H9 (cell line): Measurements from ENCODE around the gene DDX28. TPM values are rescaled to one million over a fixed set of nuclear protein-coding genes. Genes with fewer than 3 reads are reported as not detected.
"Not testable (repeated sequence)": the region's sequence is repeated elsewhere in the genome, so short reads cannot be mapped to it uniquely, and the experiment has no call there.

ENCODE experiments used
- DNase-seq: peaks from one replicate; pipeline ENCODE4 v3.0.0-alpha.2; 2017
- H2AFZ ChIP-seq: one replicate; pipeline ENCODE4 v1.6.1; 2013; ENCODE audit warnings: mild to moderate bottlenecking, low read length, control low read depth, moderate library complexity
- H2AK5ac ChIP-seq: 2 replicates; pipeline ENCODE4 v1.6.1; 2013; ENCODE audit warnings: low read length, control low read depth, mixed read lengths; ENCODE audit not compliant: insufficient read length
- H2BK120ac ChIP-seq: one replicate; pipeline ENCODE4 v1.6.1; 2013; ENCODE audit warnings: low read depth, mild to moderate bottlenecking, low read length, control low read depth, inconsistent platforms; ENCODE audit not compliant: poor library complexity, severe bottlenecking
- H2BK12ac ChIP-seq: 2 replicates; pipeline ENCODE4 v1.6.1; 2013; ENCODE audit warnings: low read length, control low read depth, mixed read lengths, low read depth; ENCODE audit not compliant: insufficient read length
- H2BK15ac ChIP-seq: 2 replicates; pipeline ENCODE4 v1.6.1; 2013; ENCODE audit warnings: low read depth, low read length, control low read depth
- H2BK20ac ChIP-seq: one replicate; pipeline ENCODE4 v1.6.1; 2013; ENCODE audit warnings: low read depth, mild to moderate bottlenecking, low read length, control low read depth, inconsistent platforms; ENCODE audit not compliant: poor library complexity, severe bottlenecking
- H2BK5ac ChIP-seq: 2 replicates; pipeline ENCODE4 v1.6.1; 2013; ENCODE audit warnings: low read length, control low read depth, mixed read lengths; ENCODE audit not compliant: insufficient read length
- H3K14ac ChIP-seq: 2 replicates; pipeline ENCODE4 v1.6.1; 2013; ENCODE audit warnings: low read length, control low read depth; ENCODE audit not compliant: insufficient read depth
- H3K18ac ChIP-seq: 2 replicates; pipeline ENCODE4 v1.6.1; 2013; ENCODE audit warnings: low read depth, mild to moderate bottlenecking, mixed read lengths, low read length, control low read depth; ENCODE audit not compliant: insufficient read length
- H3K23ac ChIP-seq: 2 replicates; pipeline ENCODE4 v1.6.1; 2013; ENCODE audit warnings: low read length, control low read depth, mixed read lengths, low read depth; ENCODE audit not compliant: insufficient read length
- H3K23me2 ChIP-seq: 2 replicates; pipeline ENCODE4 v1.6.1; 2013; ENCODE audit warnings: low read depth, mild to moderate bottlenecking, mixed read lengths, low read length, control low read depth; ENCODE audit not compliant: insufficient read length, poor library complexity, severe bottlenecking
- H3K27ac ChIP-seq: 2 replicates; pipeline ENCODE4 v1.5.1; 2013; ENCODE audit warnings: low read length, control low read depth, mixed read lengths, low read depth; ENCODE audit not compliant: insufficient read length
- H3K27me3 ChIP-seq: 2 replicates; pipeline ENCODE4 v1.6.1; 2013; ENCODE audit warnings: low read length, control low read depth, inconsistent platforms; ENCODE audit not compliant: insufficient read depth
- H3K4ac ChIP-seq: 2 replicates; pipeline ENCODE4 v1.6.1; 2013; ENCODE audit warnings: low read depth, mild to moderate bottlenecking, control low read depth, inconsistent platforms, low read length, moderate library complexity
- H3K4me1 ChIP-seq: 2 replicates; pipeline ENCODE4 v1.6.1; 2013; ENCODE audit warnings: low read length, control low read depth, inconsistent platforms; ENCODE audit not compliant: insufficient read depth
- H3K4me2 ChIP-seq: 2 replicates; pipeline ENCODE4 v1.6.1; 2013; ENCODE audit warnings: low read length, control low read depth, mixed read lengths; ENCODE audit not compliant: insufficient read length, insufficient read depth
- H3K56ac ChIP-seq: 2 replicates; pipeline ENCODE4 v1.6.1; 2013; ENCODE audit warnings: low read depth, mild to moderate bottlenecking, mixed read lengths, low read length, control low read depth; ENCODE audit not compliant: insufficient read length
- H3K79me1 ChIP-seq: 2 replicates; pipeline ENCODE4 v1.6.1; 2013; ENCODE audit warnings: low read depth, mild to moderate bottlenecking, moderate library complexity, low read length, control low read depth, inconsistent platforms; ENCODE audit not compliant: insufficient read depth, poor library complexity, severe bottlenecking
- H3K79me2 ChIP-seq: 2 replicates; pipeline ENCODE4 v1.6.1; 2013; ENCODE audit warnings: low read length, control low read depth, inconsistent platforms; ENCODE audit not compliant: insufficient read depth
- H3K9ac ChIP-seq: 2 replicates; pipeline ENCODE4 v1.6.1; 2013; ENCODE audit warnings: low read length, control low read depth, mixed read lengths; ENCODE audit not compliant: insufficient read length; ENCODE audit errors: extremely low read depth
- H3K9me3 ChIP-seq: one replicate; pipeline ENCODE4 v1.6.1; 2013; ENCODE audit warnings: low read depth, low read length, inconsistent platforms; ENCODE audit not compliant: control insufficient read depth
- H3T11ph ChIP-seq: one replicate; pipeline ENCODE4 v1.6.1; 2013; ENCODE audit warnings: mild to moderate bottlenecking, low read length, control low read depth, inconsistent platforms
- H4K20me1 ChIP-seq: one replicate; pipeline ENCODE4 v1.6.1; 2013; ENCODE audit not compliant: control insufficient read depth, insufficient read length, insufficient read depth
- H4K5ac ChIP-seq: 2 replicates; pipeline ENCODE4 v1.6.1; 2013; ENCODE audit warnings: low read depth, mild to moderate bottlenecking, mixed read lengths, low read length, control low read depth; ENCODE audit not compliant: insufficient read length
- H4K8ac ChIP-seq: replicated peaks from 2 replicates; pipeline ENCODE4 v1.6.1; 2013; ENCODE audit warnings: low read length, control low read depth, mixed read lengths, low read depth; ENCODE audit not compliant: insufficient read length
- H4K91ac ChIP-seq: 2 replicates; pipeline ENCODE4 v1.6.1; 2013; ENCODE audit warnings: low read depth, mild to moderate bottlenecking, moderate library complexity, mixed read lengths, low read length, control low read depth; ENCODE audit not compliant: insufficient read length
- H3K27ac Mint-ChIP-seq, 3 experiments: 2 replicates in 2 of 3; 3 replicates in 1 of 3; pipeline ENCODE4 v1.8.0; 2020 to 2021; ENCODE audit warnings: mixed read lengths in 3 of 3, mild to moderate bottlenecking in 1 of 3, moderate library complexity in 1 of 3
- H3K27me3 Mint-ChIP-seq: 2 replicates; pipeline ENCODE4 v1.8.0; 2021; ENCODE audit warnings: low read depth, mild to moderate bottlenecking, moderate library complexity, mixed read lengths
- H3K36me3 Mint-ChIP-seq, 3 experiments: 2 replicates in 2 of 3; 3 replicates in 1 of 3; pipeline ENCODE4 v1.8.0; 2020 to 2021; ENCODE audit warnings: low read depth in 3 of 3, mixed read lengths in 3 of 3; ENCODE audit not compliant: insufficient read depth in 1 of 3
- H3K4me1 Mint-ChIP-seq, 2 experiments: 2 replicates each; pipeline ENCODE4 v1.8.0; 2020; ENCODE audit warnings: mixed read lengths in 2 of 2
- H3K4me3 Mint-ChIP-seq, 2 experiments: 2 replicates in 1 of 2; 3 replicates in 1 of 2; pipeline ENCODE4 v1.8.0; 2020 to 2021; ENCODE audit warnings: mild to moderate bottlenecking in 2 of 2, mixed read lengths in 2 of 2, moderate library complexity in 1 of 2
- H3K9me3 Mint-ChIP-seq, 2 experiments: 2 replicates in 1 of 2; 3 replicates in 1 of 2; pipeline ENCODE4 v1.8.0; 2020; ENCODE audit warnings: mild to moderate bottlenecking in 2 of 2, mixed read lengths in 2 of 2, moderate library complexity in 1 of 2
- CTCF ChIP-seq: fragments of 200-600 bp; sonication (generic); conservative IDR thresholded peaks from 3 replicates; pipeline ENCODE4 v1.8.0; 2021; ENCODE audit warnings: antibody characterized with exemption, mild to moderate bottlenecking
- WGBS: extraction: QIAGEN DNeasy Blood & Tissue Kit; methylation state at CpG from one replicate; pipeline ENCODE4 v1.1.7; 2013; ENCODE audit warnings: missing lambda C conversion rate, low lambda C conversion rate, mixed read lengths; ENCODE audit not compliant: insufficient read length; ENCODE audit errors: extremely low coverage; 5-methylcytosine and 5-hydroxymethylcytosine counted together
- total RNA-seq: library from RNA; stranded (reverse); gene quantifications from 2 replicates; pipeline ENCODE4 v1.2.1, GENCODE V29; 2021

DDX28 gene
- total RNA-seq, 1 experiment from 2014 or later: 22.9 TPM

GRCh38 chr16:68031951-68032350, 8.9 kb upstream of the DDX28 start:
- no peaks in the 10 kb centered on the region for H3K9me3 ChIP-seq
- no peaks in the 10 kb centered on the region for H3K23me2 ChIP-seq
- H2BK120ac ChIP-seq: no peak overlapping the region
- Mint-ChIP-seq H3K9me3 (no peaks in the 10 kb centered on the region), H3K27me3 (no peaks in the 10 kb centered on the region), H3K27ac (no peak overlapping the region; a peak in 1 of 7 replicates), H3K4me3 (no peak overlapping the region), H3K36me3 (peaks cover 0 to 20% (median 12%) of the 10 kb centered on the region in 3 experiments; a peak in 6 of 7 replicates), H3K4me1 (no peaks in the 10 kb centered on the region)
- H4K8ac ChIP-seq: no peak overlapping the region
- no peak overlapping the region for H3K4ac ChIP-seq
- H3K27ac ChIP-seq: no peak overlapping the region
- no peaks in the 10 kb centered on the region for H3K27me3 ChIP-seq
- H3K23ac ChIP-seq: no peak overlapping the region
- no peak overlapping the region for H3T11ph ChIP-seq
- no peak overlapping the region for H3K18ac ChIP-seq
- no peak overlapping the region for H3K9ac ChIP-seq
- no peaks in the 10 kb centered on the region for H3K79me1 ChIP-seq
- no CpG with 5 or more reads among the region's 2 CpGs for WGBS
- no peak overlapping the region for H4K5ac ChIP-seq
- no peak overlapping the region for H2BK12ac ChIP-seq
- H3K79me2 ChIP-seq: no peaks in the 10 kb centered on the region
- no peak overlapping the region for H3K4me2 ChIP-seq
- TF ChIP-seq CTCF: no peak
- H2BK20ac ChIP-seq: no peak overlapping the region
- no peak overlapping the region for H3K14ac ChIP-seq
- no peaks in the 10 kb centered on the region for H4K20me1 ChIP-seq
- no peak overlapping the region for H2AFZ ChIP-seq
- H4K91ac ChIP-seq: no peak overlapping the region
- H2BK5ac ChIP-seq: no peak overlapping the region
- H3K56ac ChIP-seq: no peak overlapping the region
- H3K4me1 ChIP-seq: no peaks in the 10 kb centered on the region
- no peak overlapping the region for H2BK15ac ChIP-seq
- no peak for DNase-seq
- no peak overlapping the region for H2AK5ac ChIP-seq

- not testable (repeated sequence) for H4K91ac ChIP-seq, H3K27me3 Mint-ChIP-seq, H3K14ac ChIP-seq, H3K27ac Mint-ChIP-seq, H2AK5ac ChIP-seq, H2BK12ac ChIP-seq, H3T11ph ChIP-seq, H3K4me1 ChIP-seq, DNase-seq, H2BK120ac ChIP-seq, H3K23ac ChIP-seq, H2AFZ ChIP-seq, H2BK20ac ChIP-seq, H2BK15ac ChIP-seq, H3K18ac ChIP-seq, H3K79me1 ChIP-seq, H3K27me3 ChIP-seq, H2BK5ac ChIP-seq, H3K9me3 ChIP-seq, H3K79me2 ChIP-seq, H4K20me1 ChIP-seq, H3K4me1 Mint-ChIP-seq, H3K56ac ChIP-seq, H3K4ac ChIP-seq, H3K9me3 Mint-ChIP-seq, H3K9ac ChIP-seq, H3K4me3 Mint-ChIP-seq, H4K5ac ChIP-seq, H3K4me2 ChIP-seq, H3K27ac ChIP-seq, H3K23me2 ChIP-seq, H4K8ac ChIP-seq
- WGBS: no CpG with 5 or more reads among the region's 6 CpGs
- H3K36me3 Mint-ChIP-seq: peaks cover 0 to 29% (median 26%) of the 10 kb centered on the region in 3 experiments; a peak in 5 of 7 replicates
These were observed 7.1 kb upstream of the DDX28 start for GRCh38 chr16:68030108-68030507.
